ENCODE measurements around the gene TENM4. TPM values are rescaled to one million over a fixed set of nuclear protein-coding genes. Genes with fewer than 3 reads are reported as not detected.

TENM4 gene
- total RNA-seq, 1 experiment from 2014 or later: 0.39 TPM

DNA sequence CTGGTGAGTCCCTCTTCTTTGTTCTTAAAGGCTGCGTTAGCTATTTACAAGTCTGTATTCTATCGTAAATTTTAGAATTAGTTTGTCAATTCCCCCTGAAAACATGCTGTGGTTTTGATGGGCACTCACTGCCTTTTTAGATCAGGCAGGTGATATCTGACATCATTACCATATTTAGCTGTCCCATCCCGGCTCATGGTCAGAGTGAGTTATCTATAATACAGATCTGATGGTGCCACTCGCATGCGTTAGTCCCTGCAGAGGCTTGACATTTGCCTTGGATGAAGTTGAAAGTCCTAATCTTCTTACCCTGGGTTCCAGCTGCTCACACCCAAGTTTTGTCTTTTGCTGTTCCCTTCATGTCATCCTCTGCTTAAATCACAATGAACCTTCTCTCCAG, 715.6 kb downstream of the TENM4 start:
- peaks cover 10% of the 10 kb centered on the region for H3K27me3 ChIP-seq (ENCODE audit: control insufficient read depth, insufficient read depth, low read length)
- H3K27ac ChIP-seq (ENCODE audit: low read length): no peak overlapping the region
- POLR2A ChIA-PET: no interaction called here

DNA sequence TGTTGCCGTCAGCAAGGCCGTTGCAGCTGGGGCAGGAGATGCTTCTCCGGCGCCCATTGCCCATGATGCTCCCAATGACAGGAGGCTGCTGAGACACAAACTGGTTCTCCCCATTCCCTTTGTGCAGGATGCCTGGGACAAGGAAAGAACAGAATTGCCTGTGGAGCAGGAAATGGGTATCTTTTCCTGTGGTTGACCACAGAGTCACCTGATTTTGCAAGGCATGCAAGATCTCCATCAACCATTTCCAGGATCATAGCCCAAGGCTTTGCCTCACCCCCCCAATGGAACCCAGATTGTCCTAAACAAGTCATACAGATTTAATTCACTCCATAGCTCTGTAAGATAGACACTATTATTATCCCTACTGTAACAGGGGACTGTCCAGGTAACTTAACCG, 718.0 kb downstream of the TENM4 start:
- TF ChIP-seq, protein P1, sequence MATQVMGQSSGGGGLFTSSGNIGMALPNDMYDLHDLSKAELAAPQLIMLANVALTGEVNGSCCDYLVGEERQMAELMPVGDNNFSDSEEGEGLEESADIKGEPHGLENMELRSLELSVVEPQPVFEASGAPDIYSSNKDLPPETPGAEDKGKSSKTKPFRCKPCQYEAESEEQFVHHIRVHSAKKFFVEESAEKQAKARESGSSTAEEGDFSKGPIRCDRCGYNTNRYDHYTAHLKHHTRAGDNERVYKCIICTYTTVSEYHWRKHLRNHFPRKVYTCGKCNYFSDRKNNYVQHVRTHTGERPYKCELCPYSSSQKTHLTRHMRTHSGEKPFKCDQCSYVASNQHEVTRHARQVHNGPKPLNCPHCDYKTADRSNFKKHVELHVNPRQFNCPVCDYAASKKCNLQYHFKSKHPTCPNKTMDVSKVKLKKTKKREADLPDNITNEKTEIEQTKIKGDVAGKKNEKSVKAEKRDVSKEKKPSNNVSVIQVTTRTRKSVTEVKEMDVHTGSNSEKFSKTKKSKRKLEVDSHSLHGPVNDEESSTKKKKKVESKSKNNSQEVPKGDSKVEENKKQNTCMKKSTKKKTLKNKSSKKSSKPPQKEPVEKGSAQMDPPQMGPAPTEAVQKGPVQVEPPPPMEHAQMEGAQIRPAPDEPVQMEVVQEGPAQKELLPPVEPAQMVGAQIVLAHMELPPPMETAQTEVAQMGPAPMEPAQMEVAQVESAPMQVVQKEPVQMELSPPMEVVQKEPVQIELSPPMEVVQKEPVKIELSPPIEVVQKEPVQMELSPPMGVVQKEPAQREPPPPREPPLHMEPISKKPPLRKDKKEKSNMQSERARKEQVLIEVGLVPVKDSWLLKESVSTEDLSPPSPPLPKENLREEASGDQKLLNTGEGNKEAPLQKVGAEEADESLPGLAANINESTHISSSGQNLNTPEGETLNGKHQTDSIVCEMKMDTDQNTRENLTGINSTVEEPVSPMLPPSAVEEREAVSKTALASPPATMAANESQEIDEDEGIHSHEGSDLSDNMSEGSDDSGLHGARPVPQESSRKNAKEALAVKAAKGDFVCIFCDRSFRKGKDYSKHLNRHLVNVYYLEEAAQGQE (IDR thresholded peaks at IDR 0.05; ENCODE audit: insufficient read depth in 1 of 2, low read depth in 2 of 2, low read length in 1 of 2): no peak
- TF ChIP-seq, protein P2, sequence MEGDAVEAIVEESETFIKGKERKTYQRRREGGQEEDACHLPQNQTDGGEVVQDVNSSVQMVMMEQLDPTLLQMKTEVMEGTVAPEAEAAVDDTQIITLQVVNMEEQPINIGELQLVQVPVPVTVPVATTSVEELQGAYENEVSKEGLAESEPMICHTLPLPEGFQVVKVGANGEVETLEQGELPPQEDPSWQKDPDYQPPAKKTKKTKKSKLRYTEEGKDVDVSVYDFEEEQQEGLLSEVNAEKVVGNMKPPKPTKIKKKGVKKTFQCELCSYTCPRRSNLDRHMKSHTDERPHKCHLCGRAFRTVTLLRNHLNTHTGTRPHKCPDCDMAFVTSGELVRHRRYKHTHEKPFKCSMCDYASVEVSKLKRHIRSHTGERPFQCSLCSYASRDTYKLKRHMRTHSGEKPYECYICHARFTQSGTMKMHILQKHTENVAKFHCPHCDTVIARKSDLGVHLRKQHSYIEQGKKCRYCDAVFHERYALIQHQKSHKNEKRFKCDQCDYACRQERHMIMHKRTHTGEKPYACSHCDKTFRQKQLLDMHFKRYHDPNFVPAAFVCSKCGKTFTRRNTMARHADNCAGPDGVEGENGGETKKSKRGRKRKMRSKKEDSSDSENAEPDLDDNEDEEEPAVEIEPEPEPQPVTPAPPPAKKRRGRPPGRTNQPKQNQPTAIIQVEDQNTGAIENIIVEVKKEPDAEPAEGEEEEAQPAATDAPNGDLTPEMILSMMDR (IDR thresholded peaks at IDR 0.05): no peak
- TF ChIP-seq POLR2AphosphoS5 (IDR thresholded peaks at IDR 0.05; ENCODE audit: low read depth, low read length) (no peak), TCF7L2 (IDR thresholded peaks at IDR 0.05; ENCODE audit: low read depth, low read length) (no peak), SIN3A (IDR thresholded peaks at IDR 0.05; ENCODE audit: borderline replicate concordance, insufficient read depth, low read depth, low read length) (no peak)
- DNase-seq (ENCODE audit: low read depth, low spot score) (no peak), ATAC-seq (no peak)
- H3K4me3 ChIP-seq (ENCODE audit: low read depth in 2 of 2, low read length in 2 of 2): no peak overlapping the region
- in situ Hi-C loops (cut with HindIII; ENCODE audit: low pct_unique_long_range_greater_than_20kb, low sequenced_read_pairs): no loop called here
- ChIA-PET CTCF (interaction anchor here (0.6 kb wide), 1 partner anchor 490 kb away, joined by 3 read pairs; no protein-coding TSS in a partner anchor), POLR2A (no interaction called here)
- H3K9me3 ChIP-seq (ENCODE audit: control insufficient read depth, insufficient read depth, low read depth, low read length): no peaks in the 10 kb centered on the region
- H3K4me1 ChIP-seq (ENCODE audit: control insufficient read depth, insufficient read depth, low read length): no peaks in the 10 kb centered on the region
- H3K27ac ChIP-seq (ENCODE audit: low read length): no peak overlapping the region
- BruUV-seq (replicated peaks): no TSS peak
- intact Hi-C loops (cut with micrococcal nuclease; ENCODE audit: unreplicated experiment): no loop called here
- no peaks in the 10 kb centered on the region for H3K36me3 ChIP-seq (ENCODE audit: control insufficient read depth, insufficient read depth, low read length)
- peaks cover 7% of the 10 kb centered on the region; the same call in 1 of the 2 replicates for H3K27me3 ChIP-seq (ENCODE audit: control insufficient read depth, insufficient read depth, low read length)

More for the DNA sequence above, 715.6 kb downstream of the TENM4 start:
- no peak for TF ChIP-seq POLR2AphosphoS5 (IDR thresholded peaks at IDR 0.05; ENCODE audit: low read depth, low read length)
- TF ChIP-seq, protein P1 (IDR thresholded peaks at IDR 0.05; ENCODE audit: insufficient read depth in 1 of 2, low read depth in 2 of 2, low read length in 1 of 2): no peak
- TF ChIP-seq SIN3A (IDR thresholded peaks at IDR 0.05; ENCODE audit: borderline replicate concordance, insufficient read depth, low read depth, low read length): no peak
- TF ChIP-seq TCF7L2 (IDR thresholded peaks at IDR 0.05; ENCODE audit: low read depth, low read length): no peak
- TF ChIP-seq, protein P2 (IDR thresholded peaks at IDR 0.05): no peak
- ATAC-seq (no peak), DNase-seq (ENCODE audit: low read depth, low spot score) (no peak)
- no TSS peak for BruUV-seq (replicated peaks)
- no peaks in the 10 kb centered on the region for H3K4me1 ChIP-seq (ENCODE audit: control insufficient read depth, insufficient read depth, low read length)
- H3K9me3 ChIP-seq (ENCODE audit: control insufficient read depth, insufficient read depth, low read depth, low read length): no peaks in the 10 kb centered on the region
- no peak overlapping the region for H3K4me3 ChIP-seq (ENCODE audit: low read depth in 2 of 2, low read length in 2 of 2)
- no peaks in the 10 kb centered on the region for H3K36me3 ChIP-seq (ENCODE audit: control insufficient read depth, insufficient read depth, low read length)
- intact Hi-C loops (cut with micrococcal nuclease; ENCODE audit: unreplicated experiment) (no loop called here), in situ Hi-C loops (cut with HindIII; ENCODE audit: low pct_unique_long_range_greater_than_20kb, low sequenced_read_pairs) (no loop called here)
- CTCF ChIA-PET: no interaction called here
